Activated T-helper 2 cell treated with anti-CD3 and anti-CD28 coated beads, Interferon-gamma antibody, Interleukin-2, Interleukin-4, amounts not matched to agents 10 μg/mL and 5 μg/mL and 100 μg/mL, durations not matched to agents 14 hours and 24 hours and 36 hours (primary cell): ENCODE data around the gene CENPP. TPM values are rescaled to one million over a fixed set of nuclear protein-coding genes. Genes with fewer than 3 reads are reported as not detected.

ENCODE experiments used
- DNase-seq: peaks from one replicate; pipeline ENCODE4 v3.0.0; 2021; ENCODE audit warnings: low spot score
- H3K27ac Mint-ChIP-seq: one replicate; pipeline ENCODE4 v1.8.0; 2021; ENCODE audit warnings: mixed read lengths
- H3K27me3 Mint-ChIP-seq: one replicate; pipeline ENCODE4 v1.8.0; 2021; ENCODE audit warnings: low read depth, mixed read lengths
- H3K36me3 Mint-ChIP-seq: one replicate; pipeline ENCODE4 v1.8.0; 2021; ENCODE audit warnings: low read depth, mixed read lengths
- H3K4me1 Mint-ChIP-seq: one replicate; pipeline ENCODE4 v1.8.0; 2021; ENCODE audit warnings: low read depth, mixed read lengths
- H3K4me3 Mint-ChIP-seq: one replicate; pipeline ENCODE4 v1.8.0; 2021; ENCODE audit warnings: low read depth, mild to moderate bottlenecking, moderate library complexity, mixed read lengths
- H3K9me3 Mint-ChIP-seq: one replicate; pipeline ENCODE4 v1.8.0; 2021; ENCODE audit warnings: mixed read lengths
- intact Hi-C: fragments of 100-400 bp; cut with micrococcal nuclease; formaldehyde crosslinking; loops from one replicate; pipeline ENCODE4 v1.15.1; 2023
- total RNA-seq: library from RNA; stranded (reverse); gene quantifications from 2 replicates; pipeline ENCODE4 v1.2.3, GENCODE V29; 2022

CENPP gene
- total RNA-seq, 1 donor from 2014 or later = 19.2 TPM

GRCh38 chr9:92638621-92639101, 312.9 kb downstream of the CENPP start:
- DNase-seq = no peak
- Mint-ChIP-seq H3K4me3 (no peak overlapping the region), H3K27me3 (no peaks in the 10 kb centered on the region), H3K36me3 (peaks cover 75% of the 10 kb centered on the region), H3K27ac (no peak overlapping the region), H3K9me3 (no peaks in the 10 kb centered on the region), H3K4me1 (peaks cover 5% of the 10 kb centered on the region)
- intact Hi-C loops = loop anchor here (10.0 kb wide), 1 partner anchor 124 kb away; no protein-coding TSS in a partner anchor

DNA sequence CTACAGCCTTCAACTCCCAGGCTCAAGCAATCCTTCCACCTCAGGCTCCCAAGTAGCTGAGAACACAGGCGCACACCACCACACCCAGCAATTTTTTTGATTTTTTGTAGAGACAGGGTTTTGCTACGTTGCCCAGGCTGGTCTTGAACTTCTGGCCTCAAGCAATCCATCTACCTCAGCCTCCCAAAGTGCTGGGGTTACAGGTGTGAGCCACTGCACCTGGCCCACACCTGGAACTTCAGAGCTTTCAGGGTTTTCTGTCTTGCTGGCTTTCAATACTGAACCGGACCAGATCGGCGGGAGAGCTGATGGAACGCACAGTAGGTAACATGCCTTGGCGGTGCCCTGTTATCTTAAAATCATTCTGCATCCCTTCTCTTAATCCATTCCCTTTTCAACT, 313.4 kb downstream of the CENPP start:
- Mint-ChIP-seq H3K9me3 (no peaks in the 10 kb centered on the region), H3K4me3 (no peak overlapping the region), H3K4me1 (peaks cover 5% of the 10 kb centered on the region), H3K27me3 (no peaks in the 10 kb centered on the region), H3K36me3 (peaks cover 74% of the 10 kb centered on the region), H3K27ac (no peak overlapping the region)
- intact Hi-C loops = loop anchor here (10.0 kb wide), 1 partner anchor 124 kb away; no protein-coding TSS in a partner anchor
- no peak for DNase-seq

DNA sequence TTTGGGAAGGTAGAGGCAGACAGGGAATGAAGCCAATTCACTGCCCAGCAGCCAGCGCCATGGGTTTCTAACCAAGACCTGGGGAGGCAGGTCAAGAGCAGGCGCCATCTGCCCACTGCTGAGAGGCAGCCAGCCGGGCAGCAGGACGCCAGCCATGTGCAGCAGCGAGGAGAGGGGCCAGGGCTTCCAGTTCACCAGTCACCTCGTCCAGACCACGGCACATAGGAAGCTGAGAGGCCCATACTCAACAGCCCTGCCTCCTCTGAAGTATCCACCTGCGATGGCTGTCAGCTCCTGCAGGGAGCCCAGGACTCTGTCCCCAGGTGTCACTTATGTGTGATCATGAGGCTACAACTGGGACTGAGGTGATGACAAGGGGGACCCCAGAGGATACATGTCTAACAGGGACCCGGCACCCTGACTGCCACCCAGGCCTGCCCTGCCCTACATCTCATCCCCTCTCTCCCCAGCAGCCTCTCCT, 314.1 kb downstream of the CENPP start:
- H3K4me1 Mint-ChIP-seq = no peaks in the 10 kb centered on the region
- H3K4me3 Mint-ChIP-seq = no peak overlapping the region
- DNase-seq = no peak
- no peaks in the 10 kb centered on the region for H3K27me3 Mint-ChIP-seq
- peaks cover 74% of the 10 kb centered on the region for H3K36me3 Mint-ChIP-seq
- H3K9me3 Mint-ChIP-seq = no peaks in the 10 kb centered on the region
- no peak overlapping the region for H3K27ac Mint-ChIP-seq
- intact Hi-C loops = loop anchor here (10.0 kb wide), 1 partner anchor 125 kb away; no protein-coding TSS in a partner anchor

DNA sequence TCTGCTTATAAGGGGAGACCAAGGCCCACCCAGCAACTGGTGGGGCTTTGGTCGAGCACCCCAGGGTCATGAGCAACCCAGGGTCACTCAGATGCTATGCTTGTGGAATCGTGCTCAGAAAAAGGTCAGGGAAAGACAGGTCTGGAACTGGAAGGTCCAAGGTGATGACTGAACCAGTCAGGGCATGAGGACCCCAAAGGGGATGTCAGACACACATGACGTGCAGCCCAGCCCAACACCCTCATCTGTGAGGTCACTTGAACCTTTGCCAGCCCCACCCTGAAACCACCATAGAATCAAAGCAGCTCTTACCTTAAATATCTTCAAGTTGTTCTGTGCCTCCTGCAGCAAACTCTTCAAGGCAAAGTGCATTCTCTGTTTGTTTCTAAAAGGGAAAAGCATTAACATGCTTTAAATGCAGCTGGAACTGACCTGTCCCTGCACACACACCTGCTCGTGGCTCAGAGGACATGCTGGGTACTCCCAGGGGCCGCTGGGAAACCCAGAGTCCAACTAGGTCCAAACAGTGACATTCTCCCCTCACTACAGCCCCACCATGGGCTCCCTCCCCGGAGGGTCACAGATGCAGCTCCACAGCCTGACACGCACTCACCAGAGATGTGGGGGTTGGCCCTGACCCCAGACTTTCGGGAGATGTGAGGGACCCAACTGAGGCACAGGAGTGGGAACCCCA, 314.8 kb downstream of the CENPP start:
- DNase-seq = no peak
- peaks cover 75% of the 10 kb centered on the region for H3K36me3 Mint-ChIP-seq
- no peaks in the 10 kb centered on the region for H3K4me1 Mint-ChIP-seq
- intact Hi-C loops = no loop called here
- H3K4me3 Mint-ChIP-seq = no peak overlapping the region
- no peak overlapping the region for H3K27ac Mint-ChIP-seq
- no peaks in the 10 kb centered on the region for H3K27me3 Mint-ChIP-seq
- H3K9me3 Mint-ChIP-seq = no peaks in the 10 kb centered on the region

DNA sequence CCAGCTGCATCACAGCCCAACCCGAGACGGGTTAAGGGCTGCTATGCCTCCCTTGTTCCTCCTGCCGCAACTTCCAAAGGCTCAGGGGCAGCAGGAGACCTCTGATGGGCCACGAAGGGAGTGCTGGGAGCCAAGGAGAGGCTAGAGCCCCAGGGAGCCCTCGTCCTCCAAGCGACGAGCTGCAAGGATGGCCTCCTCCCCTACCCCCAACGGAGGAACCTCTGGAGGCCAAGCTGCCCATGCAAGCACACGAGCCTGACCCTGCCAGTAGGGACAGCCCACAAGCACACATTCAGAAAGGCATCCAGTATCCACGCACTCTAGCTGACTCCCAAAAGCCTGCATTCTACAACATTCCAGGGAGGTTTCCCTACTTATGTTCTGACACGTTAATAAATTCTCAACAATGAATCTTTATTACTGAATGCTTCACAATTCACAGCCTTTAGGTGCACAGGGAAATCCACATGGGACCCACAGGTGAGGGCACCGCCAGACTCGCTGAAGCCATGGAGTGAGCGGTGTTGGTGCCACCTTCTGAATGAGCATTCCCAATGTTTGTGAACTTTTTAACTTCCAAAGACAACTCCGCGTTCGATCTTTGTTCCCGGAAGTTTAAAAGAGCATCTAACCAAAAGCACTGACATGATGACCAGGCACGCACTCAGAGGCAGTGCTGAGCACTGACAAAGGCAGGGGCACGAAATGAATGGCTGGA, 315.5 kb downstream of the CENPP start:
- no peak for DNase-seq
- Mint-ChIP-seq H3K4me1 (peaks cover 2% of the 10 kb centered on the region), H3K9me3 (no peaks in the 10 kb centered on the region), H3K27ac (no peak overlapping the region), H3K4me3 (no peak overlapping the region), H3K27me3 (no peaks in the 10 kb centered on the region), H3K36me3 (peaks cover 75% of the 10 kb centered on the region)
- intact Hi-C loops = no loop called here

GRCh38 chr9:92642041-92642451, 316.3 kb downstream of the CENPP start:
- intact Hi-C loops = no loop called here
- peaks cover 5% of the 10 kb centered on the region for H3K4me1 Mint-ChIP-seq
- DNase-seq = no peak
- no peak overlapping the region for H3K4me3 Mint-ChIP-seq
- no peak overlapping the region for H3K27ac Mint-ChIP-seq
- H3K27me3 Mint-ChIP-seq = no peaks in the 10 kb centered on the region
- peaks cover 75% of the 10 kb centered on the region for H3K36me3 Mint-ChIP-seq
- no peaks in the 10 kb centered on the region for H3K9me3 Mint-ChIP-seq

- no peak overlapping the region for H3K27ac Mint-ChIP-seq
- no peak for DNase-seq
- no peaks in the 10 kb centered on the region for H3K27me3 Mint-ChIP-seq
- no peak overlapping the region for H3K4me3 Mint-ChIP-seq
- H3K36me3 Mint-ChIP-seq = peaks cover 75% of the 10 kb centered on the region
- H3K9me3 Mint-ChIP-seq = no peaks in the 10 kb centered on the region
- intact Hi-C loops = no loop called here
- H3K4me1 Mint-ChIP-seq = peaks cover 10% of the 10 kb centered on the region
Measured at GRCh38 chr9:92642564-92642963, 316.8 kb downstream of the CENPP start.

DNA sequence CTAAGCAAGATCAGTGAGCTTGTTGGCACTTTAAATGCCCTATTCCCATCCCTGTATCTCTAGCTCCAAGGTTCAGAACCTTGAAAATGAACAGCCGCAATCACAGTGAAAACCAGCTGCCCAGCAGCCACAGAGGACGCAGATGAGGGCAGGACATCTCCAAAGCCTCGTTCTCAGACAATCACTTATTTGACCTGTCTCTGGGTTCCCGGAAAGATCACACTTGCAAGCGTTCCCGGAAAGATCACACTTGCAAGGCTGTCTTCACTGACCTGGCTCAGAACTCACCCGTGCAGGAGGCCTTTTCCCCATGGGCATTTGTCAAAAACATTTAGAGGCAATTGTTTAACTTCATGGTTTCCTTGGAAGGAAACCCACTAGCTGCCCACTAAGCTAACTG, 318.5 kb downstream of the CENPP start:
- no peak overlapping the region for H3K4me3 Mint-ChIP-seq
- no peaks in the 10 kb centered on the region for H3K27me3 Mint-ChIP-seq
- H3K9me3 Mint-ChIP-seq = no peaks in the 10 kb centered on the region
- H3K4me1 Mint-ChIP-seq = peaks cover 10% of the 10 kb centered on the region
- DNase-seq = no peak
- intact Hi-C loops = no loop called here
- H3K27ac Mint-ChIP-seq = no peak overlapping the region
- H3K36me3 Mint-ChIP-seq = peaks cover 81% of the 10 kb centered on the region

- Mint-ChIP-seq H3K4me3 (no peak overlapping the region), H3K27me3 (no peaks in the 10 kb centered on the region), H3K4me1 (peaks cover 10% of the 10 kb centered on the region), H3K36me3 (peaks cover 82% of the 10 kb centered on the region), H3K9me3 (no peaks in the 10 kb centered on the region), H3K27ac (peak overlapping the region; percentile 13)
- intact Hi-C loops = no loop called here
- DNase-seq = no peak
Measured at GRCh38 chr9:92645041-92645440, 319.3 kb downstream of the CENPP start.

GRCh38 chr9:92647671-92648473, 322.1 kb downstream of the CENPP start:
- Mint-ChIP-seq H3K4me1 (peaks cover 10% of the 10 kb centered on the region), H3K4me3 (no peak overlapping the region)
- DNase-seq = no peak

DNA sequence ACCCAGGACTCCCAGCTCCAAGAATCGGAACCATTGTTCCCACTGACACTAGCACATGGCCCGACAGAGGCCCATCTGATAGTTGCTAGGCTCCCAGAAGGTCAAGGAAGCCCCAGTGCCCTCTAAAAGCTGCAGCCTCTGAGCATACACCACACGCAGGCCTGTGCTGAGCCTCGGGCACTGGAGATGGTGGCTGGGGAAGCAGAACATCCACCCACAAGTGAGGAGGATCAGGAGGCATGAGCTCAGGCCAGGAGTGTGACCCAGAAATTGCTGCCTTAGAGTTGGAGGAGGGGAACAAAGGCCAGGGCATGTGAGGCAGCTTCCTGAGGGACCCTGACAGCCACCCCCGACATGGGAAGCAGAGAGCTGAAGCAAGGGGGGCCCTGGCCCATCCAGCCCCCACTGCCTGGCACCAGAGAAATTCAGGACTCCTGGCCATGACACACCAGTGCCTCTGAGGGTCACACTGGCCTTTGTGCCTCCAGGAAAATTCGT, 322.8 kb downstream of the CENPP start:
- intact Hi-C loops = no loop called here
- no peaks in the 10 kb centered on the region for H3K27me3 Mint-ChIP-seq
- peaks cover 10% of the 10 kb centered on the region for H3K4me1 Mint-ChIP-seq
- peaks cover 69% of the 10 kb centered on the region for H3K36me3 Mint-ChIP-seq
- H3K9me3 Mint-ChIP-seq = no peaks in the 10 kb centered on the region
- no peak overlapping the region for H3K27ac Mint-ChIP-seq
- no peak overlapping the region for H3K4me3 Mint-ChIP-seq
- no peak for DNase-seq

More at GRCh38 chr9:92647671-92648473, 322.1 kb downstream of the CENPP start:
- intact Hi-C loops = no loop called here
- H3K9me3 Mint-ChIP-seq = no peaks in the 10 kb centered on the region
- no peak overlapping the region for H3K27ac Mint-ChIP-seq
- H3K27me3 Mint-ChIP-seq = no peaks in the 10 kb centered on the region
- H3K36me3 Mint-ChIP-seq = peaks cover 74% of the 10 kb centered on the region

DNA sequence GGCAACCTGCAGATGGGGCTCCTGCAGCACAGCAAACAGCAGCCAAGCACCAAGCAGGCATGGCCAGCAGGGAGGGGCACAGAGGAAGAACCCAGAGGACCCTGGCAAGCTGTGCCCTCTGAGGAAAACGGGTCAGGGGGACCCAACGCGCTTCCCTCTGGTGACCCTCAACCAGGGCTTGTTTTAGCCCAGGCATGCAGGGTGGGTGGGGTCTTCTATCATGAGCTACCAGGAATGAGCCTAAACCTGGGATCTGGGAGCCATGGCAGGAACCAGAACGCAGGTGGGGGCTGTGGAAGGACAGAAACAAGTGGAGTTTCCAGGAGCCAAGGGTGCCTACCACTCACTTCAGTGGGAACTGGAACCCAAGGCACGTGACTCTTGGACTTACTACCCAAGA, 323.3 kb downstream of the CENPP start:
- intact Hi-C loops = no loop called here
- H3K27ac Mint-ChIP-seq = no peak overlapping the region
- H3K27me3 Mint-ChIP-seq = no peaks in the 10 kb centered on the region
- DNase-seq = no peak
- H3K4me3 Mint-ChIP-seq = no peak overlapping the region
- H3K9me3 Mint-ChIP-seq = no peaks in the 10 kb centered on the region
- H3K36me3 Mint-ChIP-seq = peaks cover 65% of the 10 kb centered on the region
- peaks cover 10% of the 10 kb centered on the region for H3K4me1 Mint-ChIP-seq
